ENCODE results near the gene SPOP. TPM values are rescaled to one million over a fixed set of nuclear protein-coding genes. Genes with fewer than 3 reads are reported as not detected.
A peak's percentile ranks its signal among the peaks of the same experiment; 100 is the strongest.
"Not testable (repeated sequence)": the region's sequence is repeated elsewhere in the genome, so short reads cannot be mapped to it uniquely, and the experiment has no call there.

SPOP gene
- total RNA-seq, 1 experiment from 2014 or later: 16.1 TPM

- Histone ChIP-seq H3K36me3 (replicated peaks; ENCODE audit: control insufficient read depth, insufficient read depth, low read length) (no peaks in the 10 kb centered on the region), H3K4me3 (ENCODE audit: insufficient read depth, low read depth, low read length) (peak overlapping the region; percentile 96), H3K27me3 (ENCODE audit: control insufficient read depth, insufficient read depth, low read length) (peaks cover 37% of the 10 kb centered on the region)
- peak; percentile 39 for DNase-seq
Measured at GRCh38 chr17:49574945-49575678, 102.8 kb downstream of the SPOP start.

GRCh38 chr17:49574323-49574781, 103.5 kb downstream of the SPOP start:
- Histone ChIP-seq H3K27me3 (ENCODE audit: control insufficient read depth, insufficient read depth, low read length) (peaks cover 37% of the 10 kb centered on the region), H3K36me3 (replicated peaks; ENCODE audit: control insufficient read depth, insufficient read depth, low read length) (no peaks in the 10 kb centered on the region), H3K4me3 (ENCODE audit: insufficient read depth, low read depth, low read length) (no peak overlapping the region)
- peak; percentile 32 for DNase-seq

GRCh38 chr17:49573510-49574322, 104.2 kb downstream of the SPOP start:
- H3K27me3 ChIP-seq (ENCODE audit: control insufficient read depth, insufficient read depth, low read length): peaks cover 37% of the 10 kb centered on the region
- no peak overlapping the region for H3K4me3 ChIP-seq (ENCODE audit: insufficient read depth, low read depth, low read length)
- peak; percentile 16 for DNase-seq
- no peaks in the 10 kb centered on the region for H3K36me3 ChIP-seq (replicated peaks; ENCODE audit: control insufficient read depth, insufficient read depth, low read length)

GRCh38 chr17:49572806-49573420, 105.0 kb downstream of the SPOP start:
- DNase-seq: no peak
- peaks cover 33% of the 10 kb centered on the region for H3K27me3 ChIP-seq (ENCODE audit: control insufficient read depth, insufficient read depth, low read length)
- no peaks in the 10 kb centered on the region for H3K36me3 ChIP-seq (replicated peaks; ENCODE audit: control insufficient read depth, insufficient read depth, low read length)
- no peak overlapping the region for H3K4me3 ChIP-seq (ENCODE audit: insufficient read depth, low read depth, low read length)

GRCh38 chr17:49572226-49572625, 105.7 kb downstream of the SPOP start:
- H3K4me3 ChIP-seq (ENCODE audit: insufficient read depth, low read depth, low read length): no peak overlapping the region
- peaks cover 26% of the 10 kb centered on the region for H3K27me3 ChIP-seq (ENCODE audit: control insufficient read depth, insufficient read depth, low read length)
- H3K36me3 ChIP-seq (replicated peaks; ENCODE audit: control insufficient read depth, insufficient read depth, low read length): no peaks in the 10 kb centered on the region
- DNase-seq: peak; percentile 3

GRCh38 chr17:49571764-49572163, 106.1 kb downstream of the SPOP start:
- peak; percentile 4 for DNase-seq
- H3K36me3 ChIP-seq (replicated peaks; ENCODE audit: control insufficient read depth, insufficient read depth, low read length): no peaks in the 10 kb centered on the region
- peaks cover 26% of the 10 kb centered on the region for H3K27me3 ChIP-seq (ENCODE audit: control insufficient read depth, insufficient read depth, low read length)
- no peak overlapping the region for H3K4me3 ChIP-seq (ENCODE audit: insufficient read depth, low read depth, low read length)

- peak; percentile 7 for DNase-seq
- Histone ChIP-seq H3K27me3 (ENCODE audit: control insufficient read depth, insufficient read depth, low read length) (peaks cover 26% of the 10 kb centered on the region), H3K4me3 (ENCODE audit: insufficient read depth, low read depth, low read length) (no peak overlapping the region), H3K36me3 (replicated peaks; ENCODE audit: control insufficient read depth, insufficient read depth, low read length) (no peaks in the 10 kb centered on the region)
Measured at GRCh38 chr17:49571283-49571682, 106.6 kb downstream of the SPOP start.

GRCh38 chr17:49570540-49571242, 107.2 kb downstream of the SPOP start:
- DNase-seq: peak; percentile 4
- Histone ChIP-seq H3K4me3 (ENCODE audit: insufficient read depth, low read depth, low read length) (peak overlapping the region; percentile 50; the same call in 1 of the 2 replicates), H3K27me3 (ENCODE audit: control insufficient read depth, insufficient read depth, low read length) (peaks cover 28% of the 10 kb centered on the region), H3K36me3 (replicated peaks; ENCODE audit: control insufficient read depth, insufficient read depth, low read length) (no peaks in the 10 kb centered on the region)

- not testable (repeated sequence) for DNase-seq; H3K36me3 ChIP-seq (replicated peaks; ENCODE audit: control insufficient read depth, insufficient read depth, low read length); H3K4me3 ChIP-seq (ENCODE audit: insufficient read depth, low read depth, low read length)
- H3K27me3 ChIP-seq (ENCODE audit: control insufficient read depth, insufficient read depth, low read length): peaks cover 24% of the 10 kb centered on the region
Measured at GRCh38 chr17:49568695-49569047, 109.2 kb downstream of the SPOP start.

GRCh38 chr17:49567871-49568694, 109.8 kb downstream of the SPOP start:
- peak overlapping the region; percentile 32 for H3K4me3 ChIP-seq (ENCODE audit: insufficient read depth, low read depth, low read length)
- H3K36me3 ChIP-seq (replicated peaks; ENCODE audit: control insufficient read depth, insufficient read depth, low read length): no peaks in the 10 kb centered on the region
- H3K27me3 ChIP-seq (ENCODE audit: control insufficient read depth, insufficient read depth, low read length): peaks cover 24% of the 10 kb centered on the region
- peak; percentile 87 for DNase-seq

- Histone ChIP-seq H3K36me3 (replicated peaks; ENCODE audit: control insufficient read depth, insufficient read depth, low read length) (no peaks in the 10 kb centered on the region), H3K27me3 (ENCODE audit: control insufficient read depth, insufficient read depth, low read length) (peaks cover 20% of the 10 kb centered on the region)
- peak; percentile 6 for DNase-seq
Measured at GRCh38 chr17:49567104-49567521, 110.8 kb downstream of the SPOP start.

GRCh38 chr17:49566668-49567071, 111.2 kb downstream of the SPOP start:
- H3K4me3 ChIP-seq (ENCODE audit: insufficient read depth, low read depth, low read length): no peak overlapping the region
- DNase-seq: peak; percentile 38
- no peaks in the 10 kb centered on the region for H3K36me3 ChIP-seq (replicated peaks; ENCODE audit: control insufficient read depth, insufficient read depth, low read length)
- peaks cover 19% of the 10 kb centered on the region for H3K27me3 ChIP-seq (ENCODE audit: control insufficient read depth, insufficient read depth, low read length)

More at GRCh38 chr17:49567104-49567521, 110.8 kb downstream of the SPOP start:
- H3K4me3 ChIP-seq (ENCODE audit: insufficient read depth, low read depth, low read length): no peak overlapping the region

- peak; percentile 15 for DNase-seq
- peaks cover 14% of the 10 kb centered on the region for H3K27me3 ChIP-seq (ENCODE audit: control insufficient read depth, insufficient read depth, low read length)
- H3K4me3 ChIP-seq (ENCODE audit: insufficient read depth, low read depth, low read length): no peak overlapping the region
- H3K36me3 ChIP-seq (replicated peaks; ENCODE audit: control insufficient read depth, insufficient read depth, low read length): no peaks in the 10 kb centered on the region
Measured at GRCh38 chr17:49565948-49566491, 111.9 kb downstream of the SPOP start.

Measured in H7 (cell line).